Mesenchymal stem cell (in vitro differentiated cells and primary cell): ENCODE results near the gene GSTO2.

Source experiments
- DNase-seq: peaks from one replicate; pipeline ENCODE4 v3.0.0-alpha.2; 2013
- H2AFZ ChIP-seq: one replicate; pipeline ENCODE4 v1.6.1; 2013; ENCODE audit warnings: low read depth, mild to moderate bottlenecking, control low read depth, inconsistent platforms, low read length, moderate library complexity
- H2AK5ac ChIP-seq: 2 replicates; pipeline ENCODE4 v1.6.1; 2013; ENCODE audit warnings: low read length, moderate library complexity, mild to moderate bottlenecking, inconsistent platforms; ENCODE audit not compliant: severe bottlenecking
- H2BK120ac ChIP-seq: one replicate; pipeline ENCODE4 v1.6.1; 2013; ENCODE audit warnings: low read depth, mild to moderate bottlenecking, inconsistent platforms, low read length, moderate library complexity
- H2BK12ac ChIP-seq, 2 experiments: one replicate each; pipeline ENCODE4 v1.6.1; 2013; ENCODE audit warnings: inconsistent platforms in 2 of 2, low read length in 2 of 2, mild to moderate bottlenecking in 2 of 2, moderate library complexity in 2 of 2, control low read depth in 1 of 2
- H2BK15ac ChIP-seq: one replicate; pipeline ENCODE4 v1.6.1; 2013; ENCODE audit warnings: mild to moderate bottlenecking, low read depth, inconsistent platforms; ENCODE audit not compliant: poor library complexity, severe bottlenecking
- H2BK5ac ChIP-seq: 2 replicates; pipeline ENCODE4 v1.6.1; 2013; ENCODE audit warnings: low read depth, mild to moderate bottlenecking, low read length, control low read depth, inconsistent platforms; ENCODE audit not compliant: poor library complexity, severe bottlenecking
- H3K14ac ChIP-seq, 2 experiments: one replicate each; pipeline ENCODE4 v1.6.1; 2013; ENCODE audit warnings: inconsistent platforms in 2 of 2, low read length in 2 of 2, control low read depth in 1 of 2, mild to moderate bottlenecking in 1 of 2, moderate library complexity in 1 of 2
- H3K18ac ChIP-seq, 2 experiments: one replicate each; pipeline ENCODE4 v1.6.1; 2013; ENCODE audit warnings: inconsistent platforms in 2 of 2, low read length in 2 of 2, control low read depth in 1 of 2, low read depth in 1 of 2, mild to moderate bottlenecking in 1 of 2
- H3K23ac ChIP-seq, 2 experiments: one replicate each; pipeline ENCODE4 v1.6.1; 2013; ENCODE audit warnings: inconsistent platforms in 2 of 2, low read length in 2 of 2, mild to moderate bottlenecking in 2 of 2, moderate library complexity in 2 of 2, control low read depth in 1 of 2
- H3K27ac ChIP-seq: 2 replicates; pipeline ENCODE4 v1.5.1; 2013; ENCODE audit warnings: mild to moderate bottlenecking, moderate library complexity, low read length, control low read depth, inconsistent platforms; ENCODE audit not compliant: poor library complexity, severe bottlenecking
- H3K27me3 ChIP-seq, 2 experiments: 2 replicates each; pipeline versions ENCODE4 v1.6.1 to v1.7.0; 2013; ENCODE audit warnings: low read length in 2 of 2, mild to moderate bottlenecking in 2 of 2, moderate library complexity in 2 of 2, control low read depth in 1 of 2, inconsistent platforms in 1 of 2; ENCODE audit not compliant: control insufficient read depth in 1 of 2, insufficient read depth in 1 of 2
- H3K36me3 ChIP-seq, 2 experiments: 2 replicates each; pipeline versions ENCODE4 v1.6.1 to v1.7.0; 2013; ENCODE audit warnings: low read length in 2 of 2, control low read depth in 1 of 2, inconsistent platforms in 1 of 2, low read depth in 1 of 2, mild to moderate bottlenecking in 1 of 2; ENCODE audit not compliant: insufficient read depth in 2 of 2, control insufficient read depth in 1 of 2
- H3K4ac ChIP-seq, 2 experiments: one replicate each; pipeline ENCODE4 v1.6.1; 2013; ENCODE audit warnings: inconsistent platforms in 2 of 2, low read length in 2 of 2, mild to moderate bottlenecking in 2 of 2, moderate library complexity in 2 of 2, control low read depth in 1 of 2, low read depth in 1 of 2
- H3K4me1 ChIP-seq: 2 replicates; pipeline ENCODE4 v1.6.1; 2013; ENCODE audit warnings: low read depth, low read length, control low read depth; ENCODE audit not compliant: control insufficient read depth, insufficient read depth
- H3K4me2 ChIP-seq: 2 replicates; pipeline ENCODE4 v1.6.1; 2013; ENCODE audit warnings: low read length, mild to moderate bottlenecking, inconsistent platforms; ENCODE audit not compliant: poor library complexity, severe bottlenecking
- H3K4me3 ChIP-seq, 2 experiments: 2 replicates each; pipeline versions ENCODE4 v1.5.1 to v1.7.0; 2013; ENCODE audit warnings: low read length in 2 of 2, mild to moderate bottlenecking in 2 of 2, control low read depth in 1 of 2, low read depth in 1 of 2; ENCODE audit not compliant: insufficient read depth in 1 of 2
- H3K79me1 ChIP-seq: replicated peaks from 2 replicates; pipeline ENCODE4 v1.6.1; 2013; ENCODE audit warnings: mild to moderate bottlenecking, control low read depth, low read length, inconsistent platforms; ENCODE audit not compliant: poor library complexity, severe bottlenecking
- H3K9ac ChIP-seq: 2 replicates; pipeline ENCODE4 v1.7.0; 2013; ENCODE audit warnings: mild to moderate bottlenecking, low read length, moderate library complexity
- H3K9me3 ChIP-seq: 2 replicates; pipeline ENCODE4 v1.7.0; 2013; ENCODE audit warnings: mild to moderate bottlenecking, low read length; ENCODE audit not compliant: control insufficient read depth
- H4K8ac ChIP-seq: one replicate; pipeline ENCODE4 v1.6.1; 2013; ENCODE audit warnings: inconsistent platforms, mild to moderate bottlenecking, low read length, moderate library complexity
- H4K91ac ChIP-seq: one replicate; pipeline ENCODE4 v1.6.1; 2013; ENCODE audit warnings: mild to moderate bottlenecking, low read length, inconsistent platforms
- WGBS: methylation state at CpG from one replicate; pipeline ENCODE4 v1.1.7; 2013; ENCODE audit warnings: mixed read lengths; 5-methylcytosine and 5-hydroxymethylcytosine counted together

GSTO2 gene

GRCh38 chr10:104296687-104297436 is 27.9 kb downstream of the GSTO2 start:
- Histone ChIP-seq H3K23ac (no peak overlapping the region), H3K27ac (peak overlapping the region; percentile 37), H4K8ac (no peak overlapping the region)

GRCh38 chr10:104297697-104298660 is 29.0 kb downstream of the GSTO2 start:
- Histone ChIP-seq H3K27ac (no peak overlapping the region), H3K36me3 (no peaks in the 10 kb centered on the region), H2BK120ac (no peak overlapping the region), H2AK5ac (no peak overlapping the region), H3K4ac (no peak overlapping the region), H3K14ac (no peak overlapping the region), H3K79me1 (no peaks in the 10 kb centered on the region), H3K18ac (no peak overlapping the region), H3K4me1 (peaks cover 19% of the 10 kb centered on the region), H2BK5ac (no peak overlapping the region), H4K8ac (no peak overlapping the region), H3K4me2 (peak overlapping the region; percentile 26), H3K4me3 (no peak overlapping the region), H2BK12ac (no peak overlapping the region), H3K27me3 (no peaks in the 10 kb centered on the region), H3K9ac (peak overlapping the region; percentile 91), H3K23ac (no peak overlapping the region), H3K9me3 (no peaks in the 10 kb centered on the region), H2BK15ac (no peak overlapping the region), H4K91ac (peak overlapping the region; percentile 25), H2AFZ (no peak overlapping the region)
- no peak for DNase-seq
- WGBS, result 56% methylated on average over 14 of the region's 17 CpGs

More at GRCh38 chr10:104296687-104297436, 27.9 kb downstream of the GSTO2 start:
- Histone ChIP-seq H4K91ac (no peak overlapping the region), H2BK12ac (no peak overlapping the region), H3K4me3 (no peak overlapping the region), H2BK5ac (no peak overlapping the region), H2BK15ac (no peak overlapping the region), H3K36me3 (no peaks in the 10 kb centered on the region), H3K18ac (no peak overlapping the region), H2AFZ (no peak overlapping the region), H3K27me3 (no peaks in the 10 kb centered on the region), H3K9ac (peak overlapping the region; percentile 91), H3K4ac (no peak overlapping the region), H3K79me1 (no peaks in the 10 kb centered on the region), H2AK5ac (no peak overlapping the region), H3K9me3 (no peaks in the 10 kb centered on the region), H3K4me2 (no peak overlapping the region), H3K4me1 (peaks cover 19% of the 10 kb centered on the region), H3K14ac (no peak overlapping the region), H2BK120ac (no peak overlapping the region)
- no peak for DNase-seq
- WGBS, result 95% methylated on average over 10 of the region's 10 CpGs

GRCh38 chr10:104299031-104299904 is 30.3 kb downstream of the GSTO2 start:
- no peak overlapping the region for H4K91ac ChIP-seq
- H3K9ac ChIP-seq, result peak overlapping the region; percentile 91
- H2BK5ac ChIP-seq, result no peak overlapping the region
- WGBS, result 89% methylated on average over 13 of the region's 13 CpGs
- H3K4me2 ChIP-seq, result no peak overlapping the region
- no peaks in the 10 kb centered on the region for H3K27me3 ChIP-seq
- no peaks in the 10 kb centered on the region for H3K36me3 ChIP-seq
- no peak overlapping the region for H3K27ac ChIP-seq
- no peak overlapping the region for H3K4ac ChIP-seq
- H3K14ac ChIP-seq, result no peak overlapping the region
- no peak for DNase-seq
- H2AK5ac ChIP-seq, result peak overlapping the region; percentile 65
- H4K8ac ChIP-seq, result no peak overlapping the region
- no peaks in the 10 kb centered on the region for H3K9me3 ChIP-seq
- no peak overlapping the region for H2BK120ac ChIP-seq
- H2BK15ac ChIP-seq, result no peak overlapping the region
- no peak overlapping the region for H2AFZ ChIP-seq
- H3K4me3 ChIP-seq, result peak overlapping the region in 1 of 2 experiments; percentile 31
- no peaks in the 10 kb centered on the region for H3K79me1 ChIP-seq
- peak overlapping the region; percentile 1 to 13 for H3K18ac ChIP-seq
- peaks cover 19% of the 10 kb centered on the region for H3K4me1 ChIP-seq
- H3K23ac ChIP-seq, result no peak overlapping the region
- peak overlapping the region in 1 of 2 experiments; percentile 75 for H2BK12ac ChIP-seq
